H1 (cell line): Measurements from ENCODE around the gene DCAF8. TPM values are rescaled to one million over a fixed set of nuclear protein-coding genes. Genes with fewer than 3 reads are reported as not detected.

Source experiments
- CTCF ChIA-PET: fragments of 300-600 bp; sonication (Branson Sonifier 250); formaldehyde crosslinking; loops from one replicate; lab custom pipeline; 2021; ENCODE audit not compliant: partially characterized antibody; lab: Charles Lee
- POLR2A ChIA-PET: fragments of 300-600 bp; sonication (Branson Sonifier 250); formaldehyde crosslinking; loops from one replicate; lab custom pipeline; 2021; ENCODE audit warnings: inconsistent platforms; ENCODE audit not compliant: partially characterized antibody; lab: Charles Lee
- DNase-seq, 2 experiments: peaks; one replicate each; pipeline versions ENCODE4 v3.0.0 to v3.0.0-alpha.2; 2010 to 2022; ENCODE audit warnings: low spot score in 2 of 2, low read depth in 1 of 2, mixed read lengths in 1 of 2
- FAIRE-seq: peaks from 2 replicates; lab custom pipeline; 2011; peaks lifted over from hg19 to GRCh38; lab: Jason Lieb, UNC
- H2AFZ ChIP-seq: 2 replicates; pipeline ENCODE4 v1.8.1; 2012; ENCODE audit warnings: low read length, inconsistent platforms
- H2AK5ac ChIP-seq: 2 replicates; pipeline ENCODE4 v1.6.1; 2013; ENCODE audit warnings: low read depth, low read length
- H2BK120ac ChIP-seq: replicated peaks from 2 replicates; pipeline ENCODE3; 2013; ENCODE audit warnings: low read depth, low read length, inconsistent platforms
- H2BK12ac ChIP-seq: 2 replicates; pipeline ENCODE4 v1.6.1; 2013; ENCODE audit warnings: low read depth, low read length
- H2BK15ac ChIP-seq: 2 replicates; pipeline ENCODE4 v1.6.1; 2013; ENCODE audit warnings: low read length
- H2BK20ac ChIP-seq: 2 replicates; pipeline ENCODE4 v1.6.1; 2013; ENCODE audit warnings: low read length
- H2BK5ac ChIP-seq: 2 replicates; pipeline ENCODE4 v1.6.1; 2013; ENCODE audit warnings: low read depth, low read length
- H3K14ac ChIP-seq: 2 replicates; pipeline ENCODE4 v1.6.1; 2013; ENCODE audit warnings: inconsistent platforms; ENCODE audit not compliant: insufficient read length
- H3K18ac ChIP-seq: 2 replicates; pipeline ENCODE4 v1.6.1; 2013; ENCODE audit warnings: low read length; ENCODE audit errors: extremely low read depth
- H3K23ac ChIP-seq: 2 replicates; pipeline ENCODE4 v1.6.1; 2013; ENCODE audit warnings: inconsistent platforms; ENCODE audit not compliant: insufficient read length
- H3K23me2 ChIP-seq: 2 replicates; pipeline ENCODE4 v1.6.1; 2013; ENCODE audit warnings: low read depth, low read length
- H3K27ac ChIP-seq: 2 replicates; pipeline ENCODE4 v1.6.1; 2011; ENCODE audit warnings: low read depth, low read length, inconsistent platforms
- H3K27me3 ChIP-seq, 4 experiments: replicated peaks in 1 of 4; 1 replicate in 1 of 4; 2 replicates in 3 of 4; pipeline versions ENCODE4 v1.6.1 to v1.8.1; 2011 to 2013; ENCODE audit warnings: low read length in 3 of 4, mild to moderate bottlenecking in 3 of 4, inconsistent platforms in 2 of 4, mixed read lengths in 2 of 4, moderate library complexity in 1 of 4; ENCODE audit not compliant: control insufficient read depth in 3 of 4, insufficient read depth in 3 of 4; ENCODE audit errors: extremely low read depth in 1 of 4
- H3K36me3 ChIP-seq, 4 experiments: 2 replicates each; pipeline versions ENCODE4 v1.6.1 to v1.8.1; 2011 to 2013; ENCODE audit warnings: mild to moderate bottlenecking in 4 of 4, low read length in 3 of 4, moderate library complexity in 2 of 4, control low read depth in 1 of 4, inconsistent platforms in 1 of 4; ENCODE audit not compliant: insufficient read depth in 4 of 4, control insufficient read depth in 2 of 4
- H3K4ac ChIP-seq: replicated peaks from 2 replicates; pipeline ENCODE3; 2013; ENCODE audit warnings: low read length, low read depth, mixed read lengths, inconsistent platforms; ENCODE audit not compliant: insufficient read length
- H3K4me1 ChIP-seq, 4 experiments: replicated peaks in 1 of 4; 1 replicate in 1 of 4; 2 replicates in 3 of 4; pipeline versions ENCODE4 v1.6.1 to v1.8.1; 2011 to 2013; ENCODE audit warnings: low read length in 3 of 4, inconsistent platforms in 2 of 4, mixed read lengths in 1 of 4; ENCODE audit not compliant: insufficient read depth in 4 of 4, control insufficient read depth in 3 of 4
- H3K4me2 ChIP-seq, 2 experiments: 2 replicates each; pipeline versions ENCODE4 v1.6.1 to v1.8.1; 2011 to 2013; ENCODE audit warnings: low read depth in 2 of 2, low read length in 2 of 2, control low read depth in 1 of 2, inconsistent platforms in 1 of 2, mild to moderate bottlenecking in 1 of 2; ENCODE audit not compliant: insufficient read depth in 1 of 2
- H3K4me3 ChIP-seq, 4 experiments: fragments of 200-600, 300-600 bp in 1 of 4; sonication (generic), shearing (Covaris generic), sonication (Bioruptor Twin) in 1 of 4; 2 replicates each; pipeline versions ENCODE4 v1.5.1 to v1.8.1; 2011 to 2016; ENCODE audit warnings: low read length in 4 of 4, low read depth in 3 of 4, control low read depth in 2 of 4, inconsistent platforms in 2 of 4, mild to moderate bottlenecking in 2 of 4, mixed read lengths in 1 of 4, moderate library complexity in 1 of 4; ENCODE audit not compliant: insufficient read depth in 2 of 4; ENCODE audit errors: extremely low read depth in 1 of 4
- H3K56ac ChIP-seq: replicated peaks from 2 replicates; pipeline ENCODE3; 2013; ENCODE audit warnings: low read depth, mild to moderate bottlenecking, mixed read lengths, low read length, inconsistent platforms; ENCODE audit not compliant: insufficient read length
- H3K79me1 ChIP-seq: 2 replicates; pipeline ENCODE4 v1.6.1; 2013; ENCODE audit warnings: low read depth, low read length, control low read depth
- H3K79me2 ChIP-seq, 2 experiments: 2 replicates each; pipeline versions ENCODE4 v1.6.1 to v1.8.1; 2012 to 2013; ENCODE audit warnings: low read length in 2 of 2, mild to moderate bottlenecking in 2 of 2, inconsistent platforms in 1 of 2; ENCODE audit not compliant: insufficient read depth in 2 of 2, control insufficient read depth in 1 of 2
- H3K9ac ChIP-seq, 4 experiments: replicated peaks in 1 of 4; 1 replicate in 1 of 4; 2 replicates in 3 of 4; pipeline versions ENCODE4 v1.6.1 to v1.8.1; 2011 to 2013; ENCODE audit warnings: low read depth in 3 of 4, low read length in 3 of 4, control low read depth in 2 of 4, mild to moderate bottlenecking in 2 of 4, moderate library complexity in 2 of 4, inconsistent platforms in 1 of 4; ENCODE audit errors: extremely low read depth in 1 of 4
- H3K9me3 ChIP-seq, 2 experiments: 2 replicates each; pipeline versions ENCODE4 v1.6.1 to v1.8.1; 2012 to 2013; ENCODE audit warnings: mild to moderate bottlenecking in 2 of 2, moderate library complexity in 2 of 2, control low read depth in 1 of 2, inconsistent platforms in 1 of 2, low read depth in 1 of 2, low read length in 1 of 2, mixed read lengths in 1 of 2; ENCODE audit not compliant: insufficient read depth in 2 of 2
- H4K20me1 ChIP-seq, 2 experiments: replicated peaks in 1 of 2; 2 replicates each; pipeline versions ENCODE3 to v1.8.1; 2011 to 2013; ENCODE audit warnings: inconsistent platforms in 2 of 2, low read length in 2 of 2, mild to moderate bottlenecking in 1 of 2; ENCODE audit not compliant: insufficient read depth in 2 of 2, control insufficient read depth in 1 of 2
- H4K5ac ChIP-seq: 2 replicates; pipeline ENCODE4 v1.6.1; 2013; ENCODE audit warnings: low read length, low read depth, mixed read lengths, inconsistent platforms; ENCODE audit not compliant: insufficient read length
- H4K8ac ChIP-seq: 2 replicates; pipeline ENCODE4 v1.8.0; 2013; ENCODE audit warnings: mild to moderate bottlenecking, moderate library complexity, low read length, inconsistent platforms; ENCODE audit not compliant: insufficient read depth; ENCODE audit errors: extremely low read depth
- H4K91ac ChIP-seq: replicated peaks from 2 replicates; pipeline ENCODE3; 2013; ENCODE audit warnings: low read length, mixed read lengths, inconsistent platforms; ENCODE audit not compliant: insufficient read length
- BCL11A ChIP-seq, 2 experiments: IDR thresholded peaks; one replicate each; pipeline ENCODE4 v1.6.1; 2011; ENCODE audit warnings: low read depth in 2 of 2, low read length in 2 of 2, mild to moderate bottlenecking in 2 of 2
- CBX8 ChIP-seq: fragments of 300-800, 300-1000 bp; sonication (generic); IDR thresholded peaks from 2 replicates; pipeline ENCODE4 v1.7.1; 2016; ENCODE audit warnings: low read depth, low read length, borderline replicate concordance
- HDAC2 ChIP-seq, 2 experiments: fragments of 300-600 bp in 1 of 2; sonication (generic) in 1 of 2; IDR thresholded peaks; 2 replicates each; pipeline ENCODE4 v1.6.1; 2011 to 2012; ENCODE audit warnings: low read depth in 2 of 2, low read length in 2 of 2, mild to moderate bottlenecking in 2 of 2, moderate library complexity in 2 of 2, borderline replicate concordance in 1 of 2, inconsistent platforms in 1 of 2
- HDAC6 ChIP-seq: IDR thresholded peaks from one replicate; pipeline ENCODE4 v1.7.1; 2012; ENCODE audit warnings: low read depth, mild to moderate bottlenecking, inconsistent platforms, low read length, moderate library complexity
- MAFK ChIP-seq: IDR thresholded peaks from 2 replicates; pipeline ENCODE4 v1.6.1; 2012; ENCODE audit warnings: low read depth, mild to moderate bottlenecking, improper control_type of control experiment, low read length
- MAX ChIP-seq: IDR thresholded peaks from 2 replicates; pipeline ENCODE4 v1.6.1; 2012; ENCODE audit warnings: inconsistent platforms
- PHF8 ChIP-seq: fragments of 200-600 bp; sonication (generic); conservative IDR thresholded peaks from 2 replicates; pipeline ENCODE4 v1.7.1; 2012; ENCODE audit warnings: low read depth, mild to moderate bottlenecking, inconsistent platforms, low read length, moderate library complexity
- POLR2A ChIP-seq, 2 experiments: IDR thresholded peaks; 1 replicate in 1 of 2; 2 replicates in 1 of 2; pipeline ENCODE4 v1.6.1; 2011; ENCODE audit warnings: low read depth in 2 of 2, low read length in 2 of 2, mild to moderate bottlenecking in 2 of 2; ENCODE audit errors: control extremely low read depth in 1 of 2
- POLR2AphosphoS5 ChIP-seq: IDR thresholded peaks from 2 replicates; pipeline ENCODE4 v1.6.1; 2011; ENCODE audit warnings: low read depth, low read length
- TAF1 ChIP-seq: IDR thresholded peaks from 2 replicates; pipeline ENCODE4 v1.6.1; 2011; ENCODE audit warnings: mild to moderate bottlenecking, low read depth, low read length
- WGBS, 2 experiments: shearing (Covaris generic) in 1 of 2; methylation state at CpG; one replicate each; pipeline versions ENCODE4 v1.1.6 to v1.1.7; 2013 to 2015; ENCODE audit warnings: low lambda C conversion rate in 2 of 2, mixed read lengths in 2 of 2, inconsistent platforms in 1 of 2, low coverage in 1 of 2, missing lambda C conversion rate in 1 of 2; ENCODE audit not compliant: insufficient replicate concordance in 2 of 2, insufficient coverage in 1 of 2, insufficient read length in 1 of 2; ENCODE audit errors: extremely low coverage in 1 of 2, missing lambda C conversion rate in 1 of 2; 5-methylcytosine and 5-hydroxymethylcytosine counted together
- polyA plus RNA-seq, 7 experiments: library from polyadenylated mRNA; depleted of rRNA in 3 of 7; stranded (reverse) in 5 of 7; unstranded in 2 of 7; fragments of >200 nt in 5 of 7; fragments of 200-250 nt in 2 of 7; gene quantifications; 1 replicate in 5 of 7; 2 replicates in 1 of 7; 4 replicates in 1 of 7; pipeline versions ENCODE4 v1.2.1 to v1.2.3, GENCODE V29; 2011 to 2013; ENCODE audit warnings: missing spikeins in 2 of 7, mixed read lengths in 2 of 7
- total RNA-seq: library from RNA; stranded (reverse); fragmentation: NEBNext Ultra II Directional; extraction: Animal tissue kit (Norgen Biotek cat#: 25700); gene quantifications from 2 replicates; pipeline ENCODE4 v1.2.1, GENCODE V29; 2021

DCAF8 gene
- total and polyA plus RNA-seq, 2 of the 8 experiments (the other 6 are each of a cell fraction or from before 2014, with no cell fraction given): 68.2 to 110 TPM

GRCh38 chr1:160205242-160206035 is 56.9 kb downstream of the DCAF8 start, which contains the start of gene PEA15:
PEA15 (plus strand) TSS chr1:160205384; CDS start chr1:160211545, 6,161 bp downstream.
- H3K23me2 ChIP-seq: peaks cover 9% of the 10 kb centered on the region
- H2BK12ac ChIP-seq: peak within 1 kb of the TSS; percentile 81; the same call in 1 of the 2 replicates
- peak within 1 kb of the TSS; percentile 75; the same call in 1 of the 2 replicates for H3K27ac ChIP-seq
- peak within 1 kb of the TSS; percentile 15; the same call in 1 of the 2 replicates for H2BK20ac ChIP-seq
- no peak within 1 kb of the TSS for H4K5ac ChIP-seq
- peaks cover 13 to 35% (median 20%) of the 10 kb centered on the region in 4 experiments for H3K4me1 ChIP-seq
- H2BK5ac ChIP-seq: peak within 1 kb of the TSS; percentile 86; the same call in 1 of the 2 replicates
- H3K4ac ChIP-seq: peak within 1 kb of the TSS; percentile 63
- 0 out of 2 replicates have a peak within 1 kb of the TSS, but pooled peaks have one; percentile 75 for H2AFZ ChIP-seq
- H4K91ac ChIP-seq: peak within 1 kb of the TSS; percentile 81
- H3K27me3 ChIP-seq: no peaks in the 10 kb centered on the region
- H4K8ac ChIP-seq: peak within 1 kb of the TSS; percentile 87
- peak within 1 kb of the TSS; percentile 65; the same call in 1 of the 2 replicates for H2BK15ac ChIP-seq
- H3K4me3 ChIP-seq: peak within 1 kb of the TSS; percentile 70 to 99 (median 86)
- peak in 1 of 2 experiments; percentile 82 for DNase-seq
- H3K9ac ChIP-seq: peak within 1 kb of the TSS; percentile 65 to 91 (median 78)
- no peak within 1 kb of the TSS for H3K23ac ChIP-seq
- H2AK5ac ChIP-seq: 0 out of 2 replicates have a peak within 1 kb of the TSS, but pooled peaks have one; percentile 26
- H3K9me3 ChIP-seq: no peaks in the 10 kb centered on the region
- H3K4me2 ChIP-seq: peak within 1 kb of the TSS; percentile 93
- H3K79me2 ChIP-seq: peaks cover 8% of the 10 kb centered on the region in 2 experiments; a peak in 2 of 4 replicates
- peaks cover 0 to 4% (median 0%) of the 10 kb centered on the region in 4 experiments; a peak in 2 of 8 replicates for H3K36me3 ChIP-seq
- peak within 1 kb of the TSS; percentile 81 for H3K18ac ChIP-seq
- H4K20me1 ChIP-seq: peaks cover 0 to 10% of the 10 kb centered on the region in 2 experiments
- peak within 1 kb of the TSS; percentile 56 for H3K56ac ChIP-seq
- no peak within 1 kb of the TSS for H3K14ac ChIP-seq
- H2BK120ac ChIP-seq: peak within 1 kb of the TSS; percentile 70
- ChIA-PET CTCF (interaction anchor here (1.1 to 20.4 kb wide), 6 partner anchors 15 to 102 kb away, joined by 3 to 257 read pairs (median 57); partner anchors contain the start of gene CASQ1), POLR2A (interaction anchor here (0.7 to 11.3 kb wide), 10 partner anchors 8 to 116 kb away, joined by 3 to 107 read pairs (median 5); partner anchors contain the start of gene CASQ1)
- H3K79me1 ChIP-seq: peaks cover 4% of the 10 kb centered on the region
- WGBS, 2 experiments: 1% methylated on average over 60 of the region's 76 CpGs; no CpG with 5 or more reads in 1 of the 2 experiments
- FAIRE-seq: no peak
- TF ChIP-seq CBX8 (no peak), POLR2AphosphoS5 (peak; percentile 76), POLR2A (IDR thresholded peaks at IDR 0.05; ENCODE audit: control extremely low read depth in 1 of 2, low read depth in 2 of 2, low read length in 2 of 2) (peak in 1 of 2 experiments; percentile 48; a peak in 2 of 3 replicates), HDAC2 (IDR thresholded peaks at IDR 0.05; ENCODE audit: borderline replicate concordance in 1 of 2, low read depth in 2 of 2, low read length in 2 of 2) (peak in 1 of 2 experiments; percentile 58; a peak in 1 of 4 replicates), MAFK (no peak), TAF1 (0 out of 2 replicates have a peak, but pooled peaks have one; percentile 41), MAX (peak; percentile 11; the same call in 1 of the 2 replicates), HDAC6 (no peak), BCL11A (IDR thresholded peaks at IDR 0.05; ENCODE audit: low read depth in 2 of 2, low read length in 2 of 2) (no peak), PHF8 (peak; percentile 70)
